Lower leg skin (tissue), 3 donors: Measurements from ENCODE around the gene AADAT.

Source experiments
- CTCF ChIP-seq, 3 donors: fragments of 450-650 bp; IDR thresholded peaks; one replicate each; pipeline ENCODE4 v1.5.1; 2016; ENCODE audit warnings: antibody characterized with exemption in 3 of 3, mild to moderate bottlenecking in 3 of 3, moderate library complexity in 2 of 3
- POLR2A ChIP-seq, 2 donors: fragments of 450-650 bp; IDR thresholded peaks; one replicate each; pipeline ENCODE4 v1.6.1; 2016 to 2017; ENCODE audit warnings: antibody characterized with exemption in 2 of 2, mild to moderate bottlenecking in 1 of 2, moderate library complexity in 1 of 2

DNA sequence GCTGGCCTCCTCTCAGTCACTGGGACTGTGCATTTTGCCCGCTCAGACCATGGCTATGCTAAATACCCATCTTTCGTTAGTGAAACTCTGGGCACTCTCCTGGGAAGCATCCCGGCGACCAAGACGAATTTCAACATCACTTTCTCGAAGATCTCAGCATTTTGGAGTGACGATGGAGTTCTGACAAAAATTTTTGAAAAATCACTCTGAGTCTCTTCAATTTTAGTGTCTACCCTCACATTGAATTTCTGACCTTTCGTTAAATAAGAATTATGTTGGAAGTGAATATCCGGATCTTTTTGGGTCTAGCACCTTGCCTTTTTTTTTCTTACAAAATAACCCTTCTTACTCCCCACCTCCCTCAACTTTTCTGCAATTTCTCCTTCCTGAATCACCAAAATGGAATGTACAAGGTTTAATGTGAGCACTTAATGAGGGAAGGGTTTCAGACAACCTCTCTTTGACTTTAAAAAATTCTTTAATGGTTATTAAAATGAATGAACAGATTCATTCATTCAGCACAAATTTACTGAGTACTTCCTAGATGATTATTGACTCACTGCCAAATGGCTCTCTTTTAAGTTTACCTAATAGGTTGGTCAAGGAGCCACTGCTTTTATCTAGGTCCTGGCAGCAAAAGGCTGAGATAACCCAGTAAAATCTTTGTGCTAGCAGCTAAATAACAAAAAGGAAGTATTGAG is 746 bp upstream of the AADAT start:
- no peak for TF ChIP-seq CTCF (IDR thresholded peaks at IDR 0.05)
- no peak for TF ChIP-seq POLR2A (IDR thresholded peaks at IDR 0.05)
